HFF-Myc (cell line): ENCODE data around the gene MPEG1.

Experiments used
- DNase-seq: peaks from one replicate; pipeline ENCODE4 v3.0.0-alpha.2; 2011; ENCODE audit warnings: low read depth; ENCODE audit errors: extremely low read depth
- H3K4me3 ChIP-seq: replicated peaks from 2 replicates; pipeline ENCODE4 v1.5.1; 2011; ENCODE audit warnings: low read depth, mild to moderate bottlenecking, control low read depth, low read length
- TF ChIP-seq, protein P1 (sequence below): IDR thresholded peaks from 2 replicates; pipeline ENCODE4 v1.5.1; 2012; ENCODE audit warnings: mild to moderate bottlenecking, low read depth, low read length, control low read depth; ENCODE audit errors: missing control alignments

The MPEG1 gene

GRCh38 chr11:59199546-59200422 is 12.9 kb downstream of the MPEG1 start:
- DNase-seq, result no peak
- TF ChIP-seq, protein P1, sequence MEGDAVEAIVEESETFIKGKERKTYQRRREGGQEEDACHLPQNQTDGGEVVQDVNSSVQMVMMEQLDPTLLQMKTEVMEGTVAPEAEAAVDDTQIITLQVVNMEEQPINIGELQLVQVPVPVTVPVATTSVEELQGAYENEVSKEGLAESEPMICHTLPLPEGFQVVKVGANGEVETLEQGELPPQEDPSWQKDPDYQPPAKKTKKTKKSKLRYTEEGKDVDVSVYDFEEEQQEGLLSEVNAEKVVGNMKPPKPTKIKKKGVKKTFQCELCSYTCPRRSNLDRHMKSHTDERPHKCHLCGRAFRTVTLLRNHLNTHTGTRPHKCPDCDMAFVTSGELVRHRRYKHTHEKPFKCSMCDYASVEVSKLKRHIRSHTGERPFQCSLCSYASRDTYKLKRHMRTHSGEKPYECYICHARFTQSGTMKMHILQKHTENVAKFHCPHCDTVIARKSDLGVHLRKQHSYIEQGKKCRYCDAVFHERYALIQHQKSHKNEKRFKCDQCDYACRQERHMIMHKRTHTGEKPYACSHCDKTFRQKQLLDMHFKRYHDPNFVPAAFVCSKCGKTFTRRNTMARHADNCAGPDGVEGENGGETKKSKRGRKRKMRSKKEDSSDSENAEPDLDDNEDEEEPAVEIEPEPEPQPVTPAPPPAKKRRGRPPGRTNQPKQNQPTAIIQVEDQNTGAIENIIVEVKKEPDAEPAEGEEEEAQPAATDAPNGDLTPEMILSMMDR, result no peak
- H3K4me3 ChIP-seq, result no peak overlapping the region

DNA sequence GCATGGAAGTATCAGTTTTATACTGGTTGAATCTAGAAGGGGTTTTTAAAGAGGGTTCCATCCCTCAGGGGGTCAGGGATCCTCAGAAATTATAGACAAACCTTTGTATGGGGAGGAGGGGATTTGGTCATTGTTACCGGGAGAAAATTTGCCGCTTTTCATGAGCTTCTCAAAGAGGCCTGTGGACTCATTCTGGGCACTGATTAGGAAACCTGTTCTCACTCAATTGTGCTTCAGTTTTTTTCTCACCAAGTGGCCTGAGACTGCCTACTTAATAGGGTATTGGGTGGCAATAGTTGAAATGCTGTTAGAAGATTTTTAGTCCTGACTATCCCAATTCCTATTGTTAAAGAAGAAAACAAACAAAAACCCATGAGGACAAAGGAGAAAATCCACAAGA is 14.0 kb downstream of the MPEG1 start:
- TF ChIP-seq, protein P1, result no peak
- no peak for DNase-seq
- H3K4me3 ChIP-seq, result no peak overlapping the region

GRCh38 chr11:59197991-59198390 is 14.7 kb downstream of the MPEG1 start:
- TF ChIP-seq, protein P1, result no peak
- DNase-seq, result no peak
- no peak overlapping the region for H3K4me3 ChIP-seq

DNA sequence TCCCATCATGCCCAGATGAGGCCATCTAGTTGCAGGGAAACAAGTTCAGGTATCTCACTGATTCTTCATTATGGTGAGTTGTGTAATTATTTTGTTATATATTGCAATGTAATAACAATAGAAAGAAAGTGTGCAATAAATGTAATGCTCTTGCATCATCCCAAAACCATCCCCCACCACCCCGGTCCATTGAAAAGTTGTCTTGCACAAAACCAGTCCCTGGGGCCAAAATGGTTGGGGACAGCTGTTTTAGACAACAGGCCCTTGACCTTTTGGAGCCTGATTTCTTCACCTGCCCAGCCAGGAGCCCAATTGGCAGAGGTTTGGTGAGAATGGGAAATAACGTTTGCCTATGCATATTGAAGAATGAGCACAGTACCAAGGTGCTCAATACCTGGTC is 15.9 kb downstream of the MPEG1 start:
- no peak overlapping the region for H3K4me3 ChIP-seq
- no peak for DNase-seq
- TF ChIP-seq, protein P1, result no peak

- TF ChIP-seq, protein P1, result no peak
- no peak for DNase-seq
- no peak overlapping the region for H3K4me3 ChIP-seq
Measured at GRCh38 chr11:59195586-59195985, 17.1 kb downstream of the MPEG1 start.

DNA sequence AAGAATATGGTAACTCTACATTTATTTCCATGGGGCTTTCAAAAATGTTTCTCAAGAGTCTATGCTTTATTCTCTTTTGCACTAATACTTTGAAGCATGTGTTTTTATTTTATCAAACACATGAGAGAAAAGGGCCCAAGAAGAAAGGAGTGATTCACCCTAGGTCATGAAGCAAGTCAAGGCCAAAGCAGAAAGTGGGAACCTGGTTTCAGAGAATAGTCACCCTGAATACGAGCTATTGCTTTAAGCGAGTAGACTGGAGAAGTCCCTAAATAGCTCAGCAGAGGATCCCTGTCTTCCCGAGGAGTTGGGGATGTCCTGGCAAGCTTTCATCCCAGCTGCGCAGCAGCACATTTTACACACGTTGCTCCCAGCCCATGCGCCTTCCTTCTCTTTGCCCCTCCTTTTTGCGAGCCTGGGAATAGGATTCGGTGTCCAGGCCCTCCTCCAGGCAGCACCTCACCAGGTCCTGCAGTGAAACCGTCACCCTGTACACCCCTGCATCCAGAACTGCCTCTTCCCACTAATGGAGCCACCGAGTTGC is 19.1 kb downstream of the MPEG1 start:
- H3K4me3 ChIP-seq, result no peak overlapping the region
- TF ChIP-seq, protein P1, result no peak
- DNase-seq, result no peak
